SIG-M5 treated with dmso at 0.1 percent for 504 hours (cell line): ENCODE data around the gene TBC1D2B.
"Not testable (repeated sequence)": the region's sequence is repeated elsewhere in the genome, so short reads cannot be mapped to it uniquely, and the experiment has no call there.

ENCODE experiments used
- DNase-seq: peaks from one replicate; lab custom pipeline; 2025; ENCODE audit not compliant: unreplicated experiment; lab: John Stamatoyannopoulos, UW

The TBC1D2B gene

GRCh38 chr15:77991658-77992201 is 85.8 kb downstream of the TBC1D2B start:
- DNase-seq: not testable (repeated sequence)

GRCh38 chr15:77991029-77991406 is 86.5 kb downstream of the TBC1D2B start:
- DNase-seq: no peak

- DNase-seq: no peak
Observed at GRCh38 chr15:77989296-77990143, 88.0 kb downstream of the TBC1D2B start.

GRCh38 chr15:77988347-77989295 is 88.9 kb downstream of the TBC1D2B start:
- DNase-seq: no peak

GRCh38 chr15:77987765-77988136 is 89.8 kb downstream of the TBC1D2B start:
- not testable (repeated sequence) for DNase-seq

- DNase-seq: no peak
Observed at GRCh38 chr15:77986891-77987764, 90.4 kb downstream of the TBC1D2B start.

GRCh38 chr15:77985931-77986480 is 91.5 kb downstream of the TBC1D2B start:
- DNase-seq: no peak

GRCh38 chr15:77985031-77985930 is 92.2 kb downstream of the TBC1D2B start:
- DNase-seq: no peak

- DNase-seq: no peak
Observed at GRCh38 chr15:77984446-77984861, 93.1 kb downstream of the TBC1D2B start.

GRCh38 chr15:77983708-77984445 is 93.6 kb downstream of the TBC1D2B start:
- no peak for DNase-seq

GRCh38 chr15:77983091-77983707 is 94.3 kb downstream of the TBC1D2B start:
- DNase-seq: no peak

- no peak for DNase-seq
Observed at GRCh38 chr15:77982127-77982490, 95.4 kb downstream of the TBC1D2B start.

GRCh38 chr15:77981281-77982126 is 96.0 kb downstream of the TBC1D2B start:
- DNase-seq: no peak

- not testable (repeated sequence) for DNase-seq
Observed at GRCh38 chr15:77980674-77981073, 96.8 kb downstream of the TBC1D2B start.

GRCh38 chr15:77980098-77980497 is 97.4 kb downstream of the TBC1D2B start:
- DNase-seq: no peak

- not testable (repeated sequence) for DNase-seq
Observed at GRCh38 chr15:77979157-77979556, 98.4 kb downstream of the TBC1D2B start.

- DNase-seq: not testable (repeated sequence)
Observed at GRCh38 chr15:77978759-77979145, 98.8 kb downstream of the TBC1D2B start.
